ENCODE data around the gene ARHGEF10L.

ARHGEF10L gene

DNA sequence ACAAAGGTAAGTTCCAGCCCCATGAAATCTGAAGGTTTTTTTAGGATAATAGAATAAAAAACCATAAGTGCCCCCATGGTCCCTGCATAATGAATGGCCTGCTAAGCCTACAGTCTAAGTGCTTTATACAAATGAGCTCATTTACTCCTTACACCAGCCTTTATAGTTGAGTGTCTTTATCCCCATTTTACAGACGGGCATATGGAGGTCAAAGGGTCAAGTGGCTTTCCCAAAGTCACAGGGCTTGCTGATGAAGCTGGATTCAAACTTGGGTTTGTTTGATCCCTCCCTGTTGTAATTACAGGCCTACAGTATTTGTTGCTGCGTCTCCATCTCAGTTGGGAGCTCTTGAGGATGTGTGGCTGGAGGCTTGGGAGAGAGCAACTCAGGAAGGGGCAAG is 28.3 kb upstream of the ARHGEF10L start:
- DNase-seq: no peak
- TF ChIP-seq, protein P1, sequence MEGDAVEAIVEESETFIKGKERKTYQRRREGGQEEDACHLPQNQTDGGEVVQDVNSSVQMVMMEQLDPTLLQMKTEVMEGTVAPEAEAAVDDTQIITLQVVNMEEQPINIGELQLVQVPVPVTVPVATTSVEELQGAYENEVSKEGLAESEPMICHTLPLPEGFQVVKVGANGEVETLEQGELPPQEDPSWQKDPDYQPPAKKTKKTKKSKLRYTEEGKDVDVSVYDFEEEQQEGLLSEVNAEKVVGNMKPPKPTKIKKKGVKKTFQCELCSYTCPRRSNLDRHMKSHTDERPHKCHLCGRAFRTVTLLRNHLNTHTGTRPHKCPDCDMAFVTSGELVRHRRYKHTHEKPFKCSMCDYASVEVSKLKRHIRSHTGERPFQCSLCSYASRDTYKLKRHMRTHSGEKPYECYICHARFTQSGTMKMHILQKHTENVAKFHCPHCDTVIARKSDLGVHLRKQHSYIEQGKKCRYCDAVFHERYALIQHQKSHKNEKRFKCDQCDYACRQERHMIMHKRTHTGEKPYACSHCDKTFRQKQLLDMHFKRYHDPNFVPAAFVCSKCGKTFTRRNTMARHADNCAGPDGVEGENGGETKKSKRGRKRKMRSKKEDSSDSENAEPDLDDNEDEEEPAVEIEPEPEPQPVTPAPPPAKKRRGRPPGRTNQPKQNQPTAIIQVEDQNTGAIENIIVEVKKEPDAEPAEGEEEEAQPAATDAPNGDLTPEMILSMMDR (IDR thresholded peaks at IDR 0.05; ENCODE audit: low read depth, low read length, missing control alignments): no peak
- Histone ChIP-seq H3K27me3 (replicated peaks) (no peaks in the 10 kb centered on the region), H3K27ac (no peak overlapping the region), H3K4me3 (ENCODE audit: low read depth, low read length) (no peak overlapping the region), H3K36me3 (replicated peaks) (no peaks in the 10 kb centered on the region)
- in situ Hi-C loops (cut with HindIII; ENCODE audit: low pct_ligation_motif_present, low sequenced_read_pairs): no loop called here

DNA sequence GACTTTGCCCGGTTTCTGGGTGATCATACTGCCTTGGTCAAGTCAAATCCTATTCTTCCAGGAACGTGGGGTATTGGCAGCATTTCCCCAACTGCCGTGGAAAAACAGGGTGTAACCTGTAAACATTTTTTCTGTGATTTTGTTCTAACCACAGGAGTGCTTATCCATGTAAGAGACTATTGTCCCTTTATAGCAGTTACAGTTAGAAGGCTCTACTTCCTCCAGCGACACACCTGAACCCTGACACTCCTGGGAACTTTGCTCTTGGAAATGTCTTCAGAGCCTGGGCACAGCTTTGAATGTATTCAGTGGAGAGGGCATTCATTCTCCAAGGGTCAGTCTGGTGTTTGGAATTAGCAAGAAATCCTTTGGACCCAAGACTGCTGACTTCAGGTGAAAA is 26.4 kb upstream of the ARHGEF10L start:
- no peak overlapping the region for H3K4me3 ChIP-seq (ENCODE audit: low read depth, low read length)
- H3K27me3 ChIP-seq (replicated peaks): no peaks in the 10 kb centered on the region
- no peaks in the 10 kb centered on the region for H3K36me3 ChIP-seq (replicated peaks)
- no peak overlapping the region for H3K27ac ChIP-seq
- no peak for DNase-seq
- TF ChIP-seq, protein P1 (IDR thresholded peaks at IDR 0.05; ENCODE audit: low read depth, low read length, missing control alignments): no peak
- in situ Hi-C loops (cut with HindIII; ENCODE audit: low pct_ligation_motif_present, low sequenced_read_pairs): no loop called here

DNA sequence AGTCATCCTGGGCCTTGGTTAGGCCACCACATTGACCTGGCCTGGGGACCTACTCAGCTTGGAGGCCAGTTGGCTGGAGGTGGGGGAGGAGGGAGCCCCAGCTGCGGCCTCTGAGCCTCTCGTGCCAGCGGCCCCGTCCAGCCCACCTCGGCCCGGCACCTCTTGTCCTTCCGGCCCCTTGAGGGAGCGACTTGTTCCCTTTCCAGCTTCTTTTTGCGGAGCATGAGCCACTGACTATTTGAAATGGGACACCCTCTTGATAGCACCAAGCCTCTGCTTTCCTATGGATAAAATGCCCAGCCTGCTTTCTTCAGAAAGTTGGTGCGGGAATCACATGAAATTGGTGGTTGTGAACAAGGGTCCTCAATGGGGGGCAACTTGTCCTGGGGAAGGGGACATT is 24.7 kb upstream of the ARHGEF10L start:
- TF ChIP-seq, protein P1 (IDR thresholded peaks at IDR 0.05; ENCODE audit: low read depth, low read length, missing control alignments): no peak
- Histone ChIP-seq H3K27me3 (replicated peaks) (no peaks in the 10 kb centered on the region), H3K36me3 (replicated peaks) (no peaks in the 10 kb centered on the region), H3K27ac (no peak overlapping the region), H3K4me3 (ENCODE audit: low read depth, low read length) (no peak overlapping the region)
- DNase-seq: no peak
- in situ Hi-C loops (cut with HindIII; ENCODE audit: low pct_ligation_motif_present, low sequenced_read_pairs): no loop called here

DNA sequence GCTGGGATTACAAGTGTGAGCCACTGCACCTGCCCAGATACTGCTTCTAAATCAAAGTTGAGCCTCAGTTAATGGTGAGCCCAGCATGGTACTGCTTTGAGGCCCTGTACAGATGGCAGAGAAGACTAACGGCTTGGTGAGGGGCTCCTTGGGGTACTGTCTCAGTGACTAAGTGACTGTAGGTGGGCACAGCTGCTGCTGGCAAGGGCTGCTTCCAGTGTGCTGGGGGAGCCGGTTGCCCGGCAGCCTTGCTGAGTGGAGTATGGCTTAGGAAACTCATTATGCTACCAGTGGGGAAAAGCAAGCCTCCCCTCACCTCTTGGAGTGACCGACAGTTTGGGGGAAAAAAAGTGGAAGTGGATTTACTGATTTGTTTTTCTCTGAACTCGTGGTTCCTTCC is 23.6 kb upstream of the ARHGEF10L start:
- in situ Hi-C loops (cut with HindIII; ENCODE audit: low pct_ligation_motif_present, low sequenced_read_pairs): no loop called here
- H3K27ac ChIP-seq: no peak overlapping the region

DNA sequence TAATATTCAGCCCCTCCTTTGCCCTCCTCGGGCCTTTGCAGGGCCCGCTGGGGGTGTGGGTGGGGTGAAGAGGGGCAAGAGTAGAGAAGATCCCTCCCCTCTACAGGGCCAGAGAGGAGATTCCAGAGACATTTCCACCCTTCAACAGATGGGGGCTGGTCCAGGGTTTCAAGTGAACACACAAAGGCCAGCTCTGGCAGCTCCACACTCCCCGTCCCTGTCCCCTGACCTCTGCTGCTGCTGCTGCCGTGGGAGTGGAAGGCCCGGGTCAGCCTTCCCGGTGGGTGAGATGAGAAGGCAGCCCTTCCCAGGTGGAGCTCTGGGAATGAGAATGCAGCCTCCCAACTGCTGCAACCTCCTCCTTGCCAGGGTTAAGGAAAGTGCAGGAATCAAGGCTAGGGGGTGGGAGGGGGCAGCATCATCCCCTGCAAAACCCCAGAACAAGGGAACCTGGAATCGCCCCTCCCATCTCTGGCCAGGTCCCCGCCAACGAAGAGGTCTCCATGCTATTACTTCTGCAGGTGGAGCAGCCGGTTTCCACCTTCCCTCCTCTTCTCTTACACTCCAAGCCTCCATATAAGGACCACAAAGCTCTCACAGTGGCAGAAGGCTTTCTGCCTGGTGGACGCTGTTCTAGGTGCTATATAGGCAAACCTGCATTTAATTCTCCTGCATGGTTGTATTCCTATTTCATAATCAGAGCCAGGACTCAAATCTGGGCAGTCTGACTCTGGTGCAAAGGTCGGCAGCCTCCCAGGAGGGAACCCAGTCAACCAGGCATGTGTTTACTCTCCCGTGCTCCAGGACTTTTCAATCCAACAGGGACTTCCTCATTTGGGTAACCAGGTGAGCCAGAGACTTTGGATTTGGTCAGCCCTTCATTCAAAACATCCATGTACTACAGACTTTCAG is 22.9 kb upstream of the ARHGEF10L start:
- no peak overlapping the region for H3K4me3 ChIP-seq (ENCODE audit: low read depth, low read length)
- no peaks in the 10 kb centered on the region for H3K27me3 ChIP-seq (replicated peaks)
- no peak for DNase-seq
- in situ Hi-C loops (cut with HindIII; ENCODE audit: low pct_ligation_motif_present, low sequenced_read_pairs): no loop called here
- H3K27ac ChIP-seq: no peak overlapping the region
- TF ChIP-seq, protein P1 (IDR thresholded peaks at IDR 0.05; ENCODE audit: low read depth, low read length, missing control alignments): no peak
- no peaks in the 10 kb centered on the region for H3K36me3 ChIP-seq (replicated peaks)

More for the DNA sequence above, 23.6 kb upstream of the ARHGEF10L start:
- H3K36me3 ChIP-seq (replicated peaks): no peaks in the 10 kb centered on the region
- H3K27me3 ChIP-seq (replicated peaks): no peaks in the 10 kb centered on the region
- no peak overlapping the region for H3K4me3 ChIP-seq (ENCODE audit: low read depth, low read length)
- TF ChIP-seq, protein P1 (IDR thresholded peaks at IDR 0.05; ENCODE audit: low read depth, low read length, missing control alignments): no peak
- DNase-seq: no peak
